Keratinocyte (primary cell): ENCODE data around the gene DIS3L2.

Experiments
- CTCF ChIP-seq, 3 experiments: IDR thresholded peaks in 1 of 3; conservative IDR thresholded peaks in 1 of 3; optimal IDR thresholded peaks in 1 of 3; 2 replicates in 2 of 3; 3 replicates in 1 of 3; pipeline versions ENCODE3 to v1.5.1; 2011; ENCODE audit warnings: low read length in 3 of 3, mild to moderate bottlenecking in 3 of 3, moderate library complexity in 2 of 3, control low read depth in 1 of 3, inconsistent platforms in 1 of 3; ENCODE audit not compliant: insufficient read depth in 2 of 3; ENCODE audit errors: extremely low read depth in 1 of 3
- EZH2 ChIP-seq: IDR thresholded peaks from one replicate; pipeline ENCODE4 v1.6.1; 2012; ENCODE audit warnings: inconsistent platforms, mild to moderate bottlenecking, low read length, moderate library complexity

- TF ChIP-seq CTCF (optimal IDR thresholded peaks at IDR 0.05 in 1 of 3, IDR thresholded peaks at IDR 0.05 in 1 of 3, conservative IDR thresholded peaks at IDR 0.05 in 1 of 3; ENCODE audit: extremely low read depth in 1 of 3, insufficient read depth in 2 of 3, low read length in 3 of 3) (no peak), EZH2 (no peak)
Observed at GRCh38 chr2:232141591-232141990, 180.1 kb downstream of the DIS3L2 start.
